ENCODE data around the gene DAPK2.
A peak's percentile ranks its signal among the peaks of the same experiment; 100 is the strongest.

DAPK2 gene

DNA sequence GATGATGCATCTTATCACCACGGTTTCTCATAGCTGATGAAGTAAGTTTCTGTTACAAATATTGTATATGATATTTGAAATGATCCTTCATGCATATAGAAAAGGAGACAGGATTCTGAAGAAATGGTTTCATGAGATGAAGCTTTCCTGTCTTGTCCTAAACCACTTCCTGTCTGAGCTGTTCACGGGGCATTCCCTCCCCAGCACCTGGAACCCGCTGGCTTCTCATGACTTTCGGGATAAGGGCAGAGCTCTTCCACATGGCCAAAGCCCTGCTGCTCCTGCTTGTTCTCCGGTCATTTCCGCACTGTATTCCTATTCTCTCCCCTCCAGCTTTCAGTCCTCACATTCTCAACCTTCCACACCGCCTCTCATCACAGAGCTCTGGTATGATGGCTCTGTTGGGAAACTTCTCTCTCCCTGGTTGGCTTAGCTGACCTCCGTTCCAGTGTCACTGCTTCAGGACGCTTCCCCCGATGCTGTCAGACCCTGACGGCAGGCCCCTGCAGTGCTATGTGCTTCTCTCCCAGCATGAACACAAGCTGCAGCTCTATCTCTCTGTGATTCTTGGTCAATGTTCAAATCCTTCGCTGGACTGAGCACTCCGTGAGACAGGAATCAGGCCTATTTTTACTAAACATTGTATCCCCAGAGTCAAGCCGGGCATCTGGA lies 125.6 kb downstream of the DAPK2 start:
- Mint-ChIP-seq H3K4me3 (no peak overlapping the region), H3K36me3 (ENCODE audit: low read depth) (no peaks in the 10 kb centered on the region), H3K27me3 (ENCODE audit: low read depth) (no peaks in the 10 kb centered on the region), H3K27ac (peak overlapping the region; percentile 36 to 76 (median 71)), H3K9me3 (no peaks in the 10 kb centered on the region), H3K4me1 (peaks cover 64% of the 10 kb centered on the region)
- TF ChIP-seq, protein P1, sequence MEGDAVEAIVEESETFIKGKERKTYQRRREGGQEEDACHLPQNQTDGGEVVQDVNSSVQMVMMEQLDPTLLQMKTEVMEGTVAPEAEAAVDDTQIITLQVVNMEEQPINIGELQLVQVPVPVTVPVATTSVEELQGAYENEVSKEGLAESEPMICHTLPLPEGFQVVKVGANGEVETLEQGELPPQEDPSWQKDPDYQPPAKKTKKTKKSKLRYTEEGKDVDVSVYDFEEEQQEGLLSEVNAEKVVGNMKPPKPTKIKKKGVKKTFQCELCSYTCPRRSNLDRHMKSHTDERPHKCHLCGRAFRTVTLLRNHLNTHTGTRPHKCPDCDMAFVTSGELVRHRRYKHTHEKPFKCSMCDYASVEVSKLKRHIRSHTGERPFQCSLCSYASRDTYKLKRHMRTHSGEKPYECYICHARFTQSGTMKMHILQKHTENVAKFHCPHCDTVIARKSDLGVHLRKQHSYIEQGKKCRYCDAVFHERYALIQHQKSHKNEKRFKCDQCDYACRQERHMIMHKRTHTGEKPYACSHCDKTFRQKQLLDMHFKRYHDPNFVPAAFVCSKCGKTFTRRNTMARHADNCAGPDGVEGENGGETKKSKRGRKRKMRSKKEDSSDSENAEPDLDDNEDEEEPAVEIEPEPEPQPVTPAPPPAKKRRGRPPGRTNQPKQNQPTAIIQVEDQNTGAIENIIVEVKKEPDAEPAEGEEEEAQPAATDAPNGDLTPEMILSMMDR (IDR thresholded peaks at IDR 0.05; ENCODE audit: unreplicated experiment in 3 of 3), result no peak

DNA sequence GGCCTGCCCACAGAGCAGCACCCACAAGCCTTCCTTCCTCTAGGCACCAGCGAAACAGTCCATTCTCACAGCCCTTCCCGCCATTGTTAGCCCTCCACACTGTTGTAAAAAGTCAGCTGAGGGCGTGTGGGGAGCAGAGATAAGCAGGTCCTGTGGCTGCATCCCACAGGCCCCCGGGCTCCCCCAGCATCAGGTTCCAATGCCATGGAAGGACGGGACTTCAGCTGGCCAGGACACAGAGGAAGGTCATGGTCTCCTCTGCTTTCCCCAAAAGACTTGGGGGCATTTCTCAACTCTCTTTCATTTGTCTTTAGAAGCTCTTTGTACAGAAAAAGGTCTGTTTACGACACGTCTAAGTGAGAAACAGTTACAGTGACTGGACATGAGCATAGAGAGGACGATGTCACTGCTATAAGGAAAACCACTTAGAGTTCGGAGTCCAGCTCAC lies 127.4 kb downstream of the DAPK2 start:
- no peak overlapping the region for H3K4me3 Mint-ChIP-seq
- TF ChIP-seq, protein P1 (IDR thresholded peaks at IDR 0.05; ENCODE audit: unreplicated experiment in 3 of 3), result no peak
- no peaks in the 10 kb centered on the region for H3K9me3 Mint-ChIP-seq
- no peaks in the 10 kb centered on the region for H3K36me3 Mint-ChIP-seq (ENCODE audit: low read depth)
- H3K27me3 Mint-ChIP-seq (ENCODE audit: low read depth), result peaks cover 3% of the 10 kb centered on the region
- peak overlapping the region in 1 of 3 experiments; percentile 31 for H3K27ac Mint-ChIP-seq
- H3K4me1 Mint-ChIP-seq, result peaks cover 71% of the 10 kb centered on the region

DNA sequence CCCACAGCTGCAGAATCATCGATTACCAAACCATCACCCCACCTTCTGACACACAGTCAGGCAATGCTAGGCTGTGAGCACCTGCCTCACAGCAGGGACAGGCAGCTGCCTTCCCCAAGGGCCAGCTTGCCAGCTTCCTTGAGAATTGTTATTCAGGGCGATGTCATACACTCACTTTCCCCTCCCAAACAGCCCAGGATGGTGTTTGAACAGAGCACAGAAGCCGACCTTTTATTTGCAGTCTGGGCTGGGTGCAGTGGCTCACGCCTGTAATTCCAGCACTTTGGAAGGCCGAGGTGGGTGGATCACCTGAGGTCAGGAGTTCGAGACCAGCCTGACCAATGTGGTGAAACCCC lies 128.0 kb downstream of the DAPK2 start:
- TF ChIP-seq, protein P1 (IDR thresholded peaks at IDR 0.05; ENCODE audit: unreplicated experiment in 3 of 3), result no peak
- no peaks in the 10 kb centered on the region for H3K9me3 Mint-ChIP-seq
- H3K4me3 Mint-ChIP-seq, result no peak overlapping the region
- peak overlapping the region in 2 of 3 experiments; percentile 45 to 57 for H3K27ac Mint-ChIP-seq
- peaks cover 4% of the 10 kb centered on the region for H3K27me3 Mint-ChIP-seq (ENCODE audit: low read depth)
- H3K4me1 Mint-ChIP-seq, result peaks cover 71% of the 10 kb centered on the region
- H3K36me3 Mint-ChIP-seq (ENCODE audit: low read depth), result no peaks in the 10 kb centered on the region

DNA sequence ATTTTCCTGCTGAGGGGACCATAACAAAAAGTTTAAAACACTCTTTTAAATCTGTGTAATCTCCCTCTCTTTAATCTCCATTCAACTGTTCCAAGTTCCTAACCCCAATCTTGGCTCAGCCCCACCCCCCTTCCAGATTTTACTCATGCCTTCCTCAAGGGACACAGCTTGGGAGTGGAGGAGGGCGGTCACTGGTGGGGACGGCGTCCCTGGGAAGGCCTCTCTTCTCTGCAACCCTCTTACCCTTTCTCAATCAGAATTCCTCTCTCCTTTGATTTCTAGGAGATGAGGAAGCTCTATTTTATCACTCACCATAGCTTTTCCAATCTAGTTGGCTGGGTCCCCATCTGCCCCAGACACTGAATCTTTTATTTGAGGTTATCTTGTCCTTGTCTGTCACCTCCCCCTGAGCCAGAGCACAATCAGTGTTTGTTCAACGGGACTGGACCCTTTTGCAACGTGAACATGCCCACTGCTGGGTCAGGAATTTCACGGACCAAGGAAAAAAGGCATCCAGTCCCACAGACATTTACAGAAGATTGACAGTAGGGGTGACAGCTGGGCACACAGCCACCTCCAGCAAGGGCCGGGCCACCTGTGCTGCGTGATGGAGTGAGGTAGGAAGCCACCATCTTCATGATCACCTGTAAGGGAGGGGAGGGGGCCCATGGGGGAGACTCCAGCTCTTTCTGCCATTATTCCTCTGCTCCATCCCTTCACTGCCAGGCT lies 128.5 kb downstream of the DAPK2 start:
- Mint-ChIP-seq H3K9me3 (no peaks in the 10 kb centered on the region), H3K4me3 (peak overlapping the region in 1 of 3 experiments; percentile 16), H3K27me3 (ENCODE audit: low read depth) (peaks cover 4% of the 10 kb centered on the region), H3K27ac (peak overlapping the region; percentile 57 to 78 (median 72)), H3K4me1 (peaks cover 66% of the 10 kb centered on the region), H3K36me3 (ENCODE audit: low read depth) (no peaks in the 10 kb centered on the region)
- TF ChIP-seq, protein P1 (IDR thresholded peaks at IDR 0.05; ENCODE audit: unreplicated experiment in 3 of 3), result no peak

DNA sequence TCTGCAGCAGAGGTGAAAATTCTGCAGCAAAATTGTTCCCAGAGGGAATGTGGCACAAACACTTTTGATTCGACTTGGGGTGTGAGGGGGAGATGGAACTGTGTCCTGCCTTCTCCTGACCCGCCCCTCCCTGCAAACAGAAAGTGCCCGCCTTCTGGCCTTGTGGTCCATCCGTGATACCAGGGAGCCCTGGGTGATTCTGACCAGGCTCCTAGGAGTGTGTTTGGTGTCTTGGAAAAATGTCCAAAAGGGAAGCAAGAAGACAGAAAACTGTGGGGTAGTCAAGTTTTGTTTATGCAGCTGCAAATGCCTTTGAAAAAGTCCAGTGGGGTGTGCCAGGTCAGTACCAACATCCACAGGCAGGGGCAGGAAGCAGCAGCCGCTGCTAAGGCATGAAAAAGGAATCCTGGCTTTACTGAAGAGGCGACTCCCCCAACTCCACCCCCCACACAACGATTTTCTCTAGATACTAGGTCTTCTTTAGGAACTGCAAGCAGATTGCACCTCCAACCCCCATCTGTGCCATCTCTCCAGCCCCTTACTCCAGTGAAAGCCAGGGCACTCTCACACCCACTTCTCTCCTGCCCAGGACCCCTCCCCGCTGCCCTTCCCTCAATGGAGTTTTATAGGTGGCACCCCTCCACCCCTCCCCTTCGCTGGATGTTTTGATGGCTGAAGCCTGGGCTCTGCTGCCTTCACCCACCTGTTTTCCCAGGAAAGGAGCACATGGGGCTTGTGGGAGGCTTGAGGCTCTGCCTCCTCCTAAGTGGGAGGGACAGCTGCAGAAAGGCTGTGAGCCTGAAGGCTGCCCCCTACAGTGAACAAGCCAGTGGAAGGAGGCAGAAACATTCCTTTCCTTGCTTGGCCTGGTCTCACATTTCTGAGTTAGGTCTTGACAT lies 130.2 kb downstream of the DAPK2 start:
- Mint-ChIP-seq H3K36me3 (ENCODE audit: low read depth) (no peaks in the 10 kb centered on the region), H3K4me3 (peak overlapping the region in 2 of 3 experiments; percentile 41 to 48), H3K27me3 (ENCODE audit: low read depth) (peaks cover 4% of the 10 kb centered on the region), H3K27ac (peak overlapping the region; percentile 85 to 98 (median 96)), H3K4me1 (peaks cover 57% of the 10 kb centered on the region), H3K9me3 (no peaks in the 10 kb centered on the region)
- TF ChIP-seq, protein P1 (IDR thresholded peaks at IDR 0.05; ENCODE audit: unreplicated experiment in 3 of 3), result peak; percentile 22 to 40 (median 39)

Measured in nephron (organoid).